ENCODE measurements around the gene CERS6.

CERS6 gene

GRCh38 chr2:168562971-168563370, 106.9 kb downstream of the CERS6 start:
- TF ChIP-seq CTCF (IDR thresholded peaks at IDR 0.05) (no peak), ZFX (IDR thresholded peaks at IDR 0.05; ENCODE audit: borderline replicate concordance) (no peak)
- no peak overlapping the region for H3K27ac ChIP-seq

GRCh38 chr2:168564641-168565040, 108.6 kb downstream of the CERS6 start:
- TF ChIP-seq CTCF (IDR thresholded peaks at IDR 0.05) (no peak), ZFX (IDR thresholded peaks at IDR 0.05; ENCODE audit: borderline replicate concordance) (no peak)
- H3K27ac ChIP-seq, result no peak overlapping the region

- TF ChIP-seq ZFX (IDR thresholded peaks at IDR 0.05; ENCODE audit: borderline replicate concordance) (no peak), CTCF (IDR thresholded peaks at IDR 0.05) (no peak)
- no peak overlapping the region for H3K27ac ChIP-seq
Observed at GRCh38 chr2:168565112-168565511, 109.0 kb downstream of the CERS6 start.

- TF ChIP-seq CTCF (IDR thresholded peaks at IDR 0.05) (no peak), ZFX (IDR thresholded peaks at IDR 0.05; ENCODE audit: borderline replicate concordance) (no peak)
- no peak overlapping the region for H3K27ac ChIP-seq
Observed at GRCh38 chr2:168565512-168565911, 109.4 kb downstream of the CERS6 start.

GRCh38 chr2:168566974-168567665, 111.0 kb downstream of the CERS6 start:
- TF ChIP-seq ZFX (IDR thresholded peaks at IDR 0.05; ENCODE audit: borderline replicate concordance), result no peak
- TF ChIP-seq CTCF (IDR thresholded peaks at IDR 0.05), result no peak
- no peak overlapping the region for H3K27ac ChIP-seq

GRCh38 chr2:168567836-168568235, 111.8 kb downstream of the CERS6 start:
- TF ChIP-seq CTCF (IDR thresholded peaks at IDR 0.05), result no peak
- no peak for TF ChIP-seq ZFX (IDR thresholded peaks at IDR 0.05; ENCODE audit: borderline replicate concordance)
- no peak overlapping the region for H3K27ac ChIP-seq

- H3K27ac ChIP-seq, result no peak overlapping the region
- TF ChIP-seq CTCF (IDR thresholded peaks at IDR 0.05) (no peak), ZFX (IDR thresholded peaks at IDR 0.05; ENCODE audit: borderline replicate concordance) (no peak)
Observed at GRCh38 chr2:168568476-168569267, 112.6 kb downstream of the CERS6 start.

Measured in 22Rv1 (cell line).